Heart left ventricle (tissue), 13 donors: ENCODE data around the gene NFASC.

ENCODE experiments used
- CTCF ChIP-seq, 12 donors: fragments of 200-600 bp; sonication (generic) in 4 of 12; IDR thresholded peaks; one replicate each; pipeline versions ENCODE4 v1.5.0 to v1.8.0; 2018 to 2022; ENCODE audit warnings: antibody characterized with exemption in 12 of 12, mild to moderate bottlenecking in 5 of 12
- POLR2A ChIP-seq, 2 donors: fragments of 450-650 bp; IDR thresholded peaks; one replicate each; pipeline ENCODE4 v1.6.1; 2017; ENCODE audit warnings: antibody characterized with exemption in 2 of 2, mild to moderate bottlenecking in 2 of 2, moderate library complexity in 2 of 2
- donor health status: ischemic (EF 13 %, LVEDD 7.1; RV severe dilation, severe dysfunction).
- donor health status: DM: no; HTN: yes; CAD: no.
- donor health status: DM: no; HTN: no; CAD: no.
- donor health status: ischemic (EF 25% LVEDD 6.9; RV normal size, moderate dysfunction).
- donor health status: ischemic (EF 25% LVEDD 5.7; RV mildly dilated, moderate dysfunction).
- donor health status: ischemic (EF 35%, LVEDD 5.7; RV mildly dilated, moderate dysfunction).
- donor health status: nonischemic (EF 11% LVEDD 7.7; RV severe dilation, severe dysfunction).
- donor health status: DM: yes; HTN: yes; CAD: no.
- donor health status: PGD.
- donor health status: ischemic (EF 29% LVEDD 5.4; RV normal size, mild dysfunction).
- donor health status: nonischemic (EF 23%, LVEDD 6.1; RV moderate dilation, normal function).

GRCh38 chr1:204902671-204903070 lies 32.0 kb downstream of the NFASC start:
- TF ChIP-seq CTCF (IDR thresholded peaks at IDR 0.05): no peak
- no peak for TF ChIP-seq POLR2A (IDR thresholded peaks at IDR 0.05)
